ENCODE data around the gene ENO1. TPM values are rescaled to one million over a fixed set of nuclear protein-coding genes. Genes with fewer than 3 reads are reported as not detected.

ENO1 gene
- total and polyA plus RNA-seq, 2 experiments from 2014 or later: 910 to 1,831 TPM

GRCh38 chr1:8844501-8845006 is 33.9 kb downstream of the ENO1 start:
- Histone ChIP-seq H2AFZ (no peak overlapping the region), H3K27me3 (ENCODE audit: insufficient read depth) (no peaks in the 10 kb centered on the region), H3K4me3 (no peak overlapping the region), H3K4me2 (no peak overlapping the region), H4K20me1 (replicated peaks; ENCODE audit: insufficient read depth) (no peaks in the 10 kb centered on the region), H3K79me2 (replicated peaks; ENCODE audit: insufficient read depth) (no peaks in the 10 kb centered on the region), H3K4me1 (ENCODE audit: insufficient read depth) (no peaks in the 10 kb centered on the region), H3K36me3 (ENCODE audit: insufficient read depth) (no peaks in the 10 kb centered on the region), H3F3A (replicated peaks; ENCODE audit: low read depth) (no peaks in the 10 kb centered on the region), H3K9me2 (ENCODE audit: insufficient read depth) (no peaks in the 10 kb centered on the region), H3K27ac (ENCODE audit: low read depth) (no peak overlapping the region)
- Mint-ChIP-seq H3K27me3 (ENCODE audit: insufficient read depth, low read depth, poor library complexity) (peaks cover 17% of the 10 kb centered on the region), H3K27ac (peak overlapping the region; percentile 37; the same call in 1 of the 2 replicates), H3K9me3 (peaks cover 3% of the 10 kb centered on the region; the same call in 1 of the 3 replicates), H3K4me3 (no peak overlapping the region), H3K4me1 (peaks cover 4% of the 10 kb centered on the region; the same call in 2 of the 3 replicates), H3K36me3 (ENCODE audit: low read depth) (peaks cover 3% of the 10 kb centered on the region; the same call in 1 of the 3 replicates)
- TF ChIP-seq CREB1 (CRISPR knock-in tag; IDR thresholded peaks at IDR 0.05; ENCODE audit: low read depth) (no peak), ETS1 (IDR thresholded peaks at IDR 0.05) (no peak), NANOG (IDR thresholded peaks at IDR 0.05; ENCODE audit: borderline replicate concordance) (no peak), ZNF114 (CRISPR knock-in tag; IDR thresholded peaks at IDR 0.05) (no peak), ZNF331 (CRISPR knock-in tag; IDR thresholded peaks at IDR 0.05; ENCODE audit: low read depth) (no peak), STAT1 (IDR thresholded peaks at IDR 0.05; ENCODE audit: unreplicated experiment) (no peak), JUNB (IDR thresholded peaks at IDR 0.05; ENCODE audit: unreplicated experiment) (no peak)
- DNase-seq (ENCODE audit: low spot score): no peak
- no peak for ATAC-seq

DNA sequence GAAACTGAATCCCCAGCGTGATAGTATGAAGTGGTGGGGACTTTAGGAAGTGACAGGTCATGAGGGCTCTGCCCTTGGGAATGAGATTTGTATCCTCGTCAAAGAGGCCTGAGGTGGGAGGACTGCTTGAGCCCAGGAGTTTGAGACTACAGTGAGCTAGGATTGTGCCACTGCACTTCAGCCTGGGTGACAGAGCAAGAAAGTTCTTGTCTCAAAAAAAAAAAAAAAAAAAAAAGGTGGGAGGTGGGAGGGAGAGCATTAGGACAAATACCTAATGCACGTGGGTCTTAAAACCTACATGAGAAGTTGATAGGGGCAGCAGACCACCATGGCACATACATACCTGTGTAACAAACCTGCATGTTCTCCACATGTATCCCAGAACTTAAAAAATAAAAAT is 37.1 kb downstream of the ENO1 start:
- no peaks in the 10 kb centered on the region for H3K4me1 ChIP-seq (ENCODE audit: insufficient read depth)
- no peaks in the 10 kb centered on the region for H3K27me3 ChIP-seq (ENCODE audit: insufficient read depth)
- Mint-ChIP-seq H3K36me3 (ENCODE audit: low read depth) (peaks cover 3% of the 10 kb centered on the region; the same call in 1 of the 3 replicates), H3K27me3 (ENCODE audit: insufficient read depth, low read depth, poor library complexity) (peaks cover 15% of the 10 kb centered on the region), H3K4me1 (no peaks in the 10 kb centered on the region; the same call in 2 of the 3 replicates), H3K9me3 (peaks cover 3% of the 10 kb centered on the region; the same call in 1 of the 3 replicates), H3K4me3 (no peak overlapping the region), H3K27ac (no peak overlapping the region)
- ATAC-seq: no peak
- H3K36me3 ChIP-seq (ENCODE audit: insufficient read depth): no peaks in the 10 kb centered on the region
- no peak overlapping the region for H3K4me3 ChIP-seq
- no peaks in the 10 kb centered on the region for H4K20me1 ChIP-seq (replicated peaks; ENCODE audit: insufficient read depth)
- H3F3A ChIP-seq (replicated peaks; ENCODE audit: low read depth): no peaks in the 10 kb centered on the region
- H2AFZ ChIP-seq: no peak overlapping the region
- H3K4me2 ChIP-seq: no peak overlapping the region
- no peak overlapping the region for H3K27ac ChIP-seq (ENCODE audit: low read depth)
- DNase-seq (ENCODE audit: low spot score): no peak
- no peaks in the 10 kb centered on the region for H3K79me2 ChIP-seq (replicated peaks; ENCODE audit: insufficient read depth)
- H3K9me2 ChIP-seq (ENCODE audit: insufficient read depth): no peaks in the 10 kb centered on the region
- TF ChIP-seq, protein P1, sequence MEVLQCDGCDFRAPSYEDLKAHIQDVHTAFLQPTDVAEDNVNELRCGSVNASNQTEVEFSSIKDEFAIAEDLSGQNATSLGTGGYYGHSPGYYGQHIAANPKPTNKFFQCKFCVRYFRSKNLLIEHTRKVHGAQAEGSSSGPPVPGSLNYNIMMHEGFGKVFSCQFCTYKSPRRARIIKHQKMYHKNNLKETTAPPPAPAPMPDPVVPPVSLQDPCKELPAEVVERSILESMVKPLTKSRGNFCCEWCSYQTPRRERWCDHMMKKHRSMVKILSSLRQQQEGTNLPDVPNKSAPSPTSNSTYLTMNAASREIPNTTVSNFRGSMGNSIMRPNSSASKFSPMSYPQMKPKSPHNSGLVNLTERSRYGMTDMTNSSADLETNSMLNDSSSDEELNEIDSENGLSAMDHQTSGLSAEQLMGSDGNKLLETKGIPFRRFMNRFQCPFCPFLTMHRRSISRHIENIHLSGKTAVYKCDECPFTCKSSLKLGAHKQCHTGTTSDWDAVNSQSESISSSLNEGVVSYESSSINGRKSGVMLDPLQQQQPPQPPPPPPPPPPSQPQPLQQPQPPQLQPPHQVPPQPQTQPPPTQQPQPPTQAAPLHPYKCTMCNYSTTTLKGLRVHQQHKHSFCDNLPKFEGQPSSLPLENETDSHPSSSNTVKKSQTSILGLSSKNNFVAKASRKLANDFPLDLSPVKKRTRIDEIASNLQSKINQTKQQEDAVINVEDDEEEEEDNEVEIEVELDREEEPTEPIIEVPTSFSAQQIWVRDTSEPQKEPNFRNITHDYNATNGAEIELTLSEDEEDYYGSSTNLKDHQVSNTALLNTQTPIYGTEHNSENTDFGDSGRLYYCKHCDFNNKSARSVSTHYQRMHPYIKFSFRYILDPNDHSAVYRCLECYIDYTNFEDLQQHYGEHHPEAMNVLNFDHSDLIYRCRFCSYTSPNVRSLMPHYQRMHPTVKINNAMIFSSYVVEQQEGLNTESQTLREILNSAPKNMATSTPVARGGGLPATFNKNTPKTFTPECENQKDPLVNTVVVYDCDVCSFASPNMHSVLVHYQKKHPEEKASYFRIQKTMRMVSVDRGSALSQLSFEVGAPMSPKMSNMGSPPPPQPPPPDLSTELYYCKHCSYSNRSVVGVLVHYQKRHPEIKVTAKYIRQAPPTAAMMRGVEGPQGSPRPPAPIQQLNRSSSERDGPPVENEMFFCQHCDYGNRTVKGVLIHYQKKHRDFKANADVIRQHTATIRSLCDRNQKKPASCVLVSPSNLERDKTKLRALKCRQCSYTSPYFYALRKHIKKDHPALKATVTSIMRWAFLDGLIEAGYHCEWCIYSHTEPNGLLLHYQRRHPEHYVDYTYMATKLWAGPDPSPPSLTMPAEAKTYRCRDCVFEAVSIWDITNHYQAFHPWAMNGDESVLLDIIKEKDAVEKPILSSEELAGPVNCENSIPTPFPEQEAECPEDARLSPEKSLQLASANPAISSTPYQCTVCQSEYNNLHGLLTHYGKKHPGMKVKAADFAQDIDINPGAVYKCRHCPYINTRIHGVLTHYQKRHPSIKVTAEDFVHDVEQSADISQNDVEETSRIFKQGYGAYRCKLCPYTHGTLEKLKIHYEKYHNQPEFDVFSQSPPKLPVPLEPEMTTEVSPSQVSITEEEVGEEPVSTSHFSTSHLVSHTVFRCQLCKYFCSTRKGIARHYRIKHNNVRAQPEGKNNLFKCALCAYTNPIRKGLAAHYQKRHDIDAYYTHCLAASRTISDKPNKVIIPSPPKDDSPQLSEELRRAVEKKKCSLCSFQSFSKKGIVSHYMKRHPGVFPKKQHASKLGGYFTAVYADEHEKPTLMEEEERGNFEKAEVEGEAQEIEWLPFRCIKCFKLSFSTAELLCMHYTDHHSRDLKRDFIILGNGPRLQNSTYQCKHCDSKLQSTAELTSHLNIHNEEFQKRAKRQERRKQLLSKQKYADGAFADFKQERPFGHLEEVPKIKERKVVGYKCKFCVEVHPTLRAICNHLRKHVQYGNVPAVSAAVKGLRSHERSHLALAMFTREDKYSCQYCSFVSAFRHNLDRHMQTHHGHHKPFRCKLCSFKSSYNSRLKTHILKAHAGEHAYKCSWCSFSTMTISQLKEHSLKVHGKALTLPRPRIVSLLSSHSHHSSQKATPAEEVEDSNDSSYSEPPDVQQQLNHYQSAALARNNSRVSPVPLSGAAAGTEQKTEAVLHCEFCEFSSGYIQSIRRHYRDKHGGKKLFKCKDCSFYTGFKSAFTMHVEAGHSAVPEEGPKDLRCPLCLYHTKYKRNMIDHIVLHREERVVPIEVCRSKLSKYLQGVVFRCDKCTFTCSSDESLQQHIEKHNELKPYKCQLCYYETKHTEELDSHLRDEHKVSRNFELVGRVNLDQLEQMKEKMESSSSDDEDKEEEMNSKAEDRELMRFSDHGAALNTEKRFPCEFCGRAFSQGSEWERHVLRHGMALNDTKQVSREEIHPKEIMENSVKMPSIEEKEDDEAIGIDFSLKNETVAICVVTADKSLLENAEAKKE (CRISPR knock-in tag; IDR thresholded peaks at IDR 0.05): no peak
- TF ChIP-seq CREB1 (CRISPR knock-in tag; IDR thresholded peaks at IDR 0.05; ENCODE audit: low read depth) (no peak), ETS1 (IDR thresholded peaks at IDR 0.05) (no peak), ZNF114 (CRISPR knock-in tag; IDR thresholded peaks at IDR 0.05) (no peak), JUNB (IDR thresholded peaks at IDR 0.05; ENCODE audit: unreplicated experiment) (no peak), ZNF331 (CRISPR knock-in tag; IDR thresholded peaks at IDR 0.05; ENCODE audit: low read depth) (no peak), EZH2phosphoT487 (IDR thresholded peaks at IDR 0.05; ENCODE audit: unreplicated experiment) (no peak), CTCF (conservative IDR thresholded peaks at IDR 0.05; ENCODE audit: low read depth in 2 of 2) (no peak)
